Hematopoietic multipotent progenitor cell treated with erythropoietin and hydrocortisone succinate and interleukin-3 and kit ligand, for 17 days (in vitro differentiated cells): ENCODE data around the gene GNE.
A peak's percentile ranks its signal among the peaks of the same experiment; 100 is the strongest.
"Not testable (repeated sequence)": the region's sequence is repeated elsewhere in the genome, so short reads cannot be mapped to it uniquely, and the experiment has no call there.

Source experiments
- DNase-seq: peaks from one replicate; pipeline ENCODE4 v3.0.0-alpha.2; 2015; ENCODE audit warnings: low spot score

Gene GNE

GRCh38 chr9:36273354-36273753 is 15.1 kb upstream of the GNE start:
- not testable (repeated sequence) for DNase-seq

- DNase-seq = no peak
Measured at GRCh38 chr9:36268007-36268427, 9.8 kb upstream of the GNE start.

- DNase-seq = no peak
Measured at GRCh38 chr9:36264896-36265295, 6.6 kb upstream of the GNE start.

GRCh38 chr9:36263683-36264082 is 5.4 kb upstream of the GNE start:
- no peak for DNase-seq

- DNase-seq = peak; percentile 11
Measured at GRCh38 chr9:36258996-36259533, 817 bp upstream of the GNE start.

GRCh38 chr9:36251428-36251827 is 6.8 kb downstream of the GNE start:
- no peak for DNase-seq

- DNase-seq = no peak
Measured at GRCh38 chr9:36250079-36250478, 8.2 kb downstream of the GNE start.

GRCh38 chr9:36249189-36249588 is 9.1 kb downstream of the GNE start:
- no peak for DNase-seq

GRCh38 chr9:36248061-36248460 is 10.2 kb downstream of the GNE start:
- DNase-seq = peak; percentile 58

- no peak for DNase-seq
Measured at GRCh38 chr9:36247356-36247755, 10.9 kb downstream of the GNE start.

GRCh38 chr9:36245906-36246305 is 12.3 kb downstream of the GNE start:
- no peak for DNase-seq

- not testable (repeated sequence) for DNase-seq
Measured at GRCh38 chr9:36239675-36240074, 18.6 kb downstream of the GNE start.

- not testable (repeated sequence) for DNase-seq
Measured at GRCh38 chr9:36239205-36239604, 19.0 kb downstream of the GNE start.

- no peak for DNase-seq
Measured at GRCh38 chr9:36237230-36237629, 21.0 kb downstream of the GNE start.

GRCh38 chr9:36222449-36222848 is 35.8 kb downstream of the GNE start:
- no peak for DNase-seq

GRCh38 chr9:36221667-36222066 is 36.6 kb downstream of the GNE start:
- DNase-seq = no peak

- no peak for DNase-seq
Measured at GRCh38 chr9:36218411-36218901, 39.8 kb downstream of the GNE start.

- DNase-seq = no peak
Measured at GRCh38 chr9:36218011-36218410, 40.2 kb downstream of the GNE start.

- DNase-seq = no peak
Measured at GRCh38 chr9:36217256-36217968, 40.8 kb downstream of the GNE start.

GRCh38 chr9:36214571-36214970 is 43.7 kb downstream of the GNE start:
- no peak for DNase-seq

- DNase-seq = no peak
Measured at GRCh38 chr9:36213989-36214388, 44.3 kb downstream of the GNE start.

GRCh38 chr9:36213387-36213786 is 44.9 kb downstream of the GNE start:
- no peak for DNase-seq

- DNase-seq = no peak
Measured at GRCh38 chr9:36211510-36211909, 46.7 kb downstream of the GNE start.

- DNase-seq = no peak
Measured at GRCh38 chr9:36210722-36211121, 47.5 kb downstream of the GNE start.
